CD14-positive monocyte (primary cell): ENCODE data around the gene CCN5. TPM values are rescaled to one million over a fixed set of nuclear protein-coding genes. Genes with fewer than 3 reads are reported as not detected.

ENCODE experiments used
- DNase-seq, 3 donors: peaks; one replicate each; pipeline ENCODE4 v3.0.0-alpha.2; 2011 to 2022
- H2AFZ ChIP-seq: 2 replicates; pipeline ENCODE4 v1.6.0; 2012; ENCODE audit warnings: mild to moderate bottlenecking, low read depth, low read length, inconsistent platforms; ENCODE audit not compliant: insufficient read depth, poor library complexity, severe bottlenecking
- H3K27ac ChIP-seq, 2 donors: 1 replicate in 1 of 2; 2 replicates in 1 of 2; pipeline ENCODE4 v1.5.1; 2012 to 2013; ENCODE audit warnings: low read length in 2 of 2, control low read depth in 1 of 2, inconsistent platforms in 1 of 2, low read depth in 1 of 2, mild to moderate bottlenecking in 1 of 2
- H3K27me3 ChIP-seq, 2 donors: one replicate each; pipeline versions ENCODE4 v1.6.0 to v1.6.1; 2011 to 2013; ENCODE audit warnings: low read length in 2 of 2; ENCODE audit not compliant: control insufficient read depth in 2 of 2, insufficient read depth in 2 of 2
- H3K36me3 ChIP-seq, 2 donors: replicated peaks in 1 of 2; 1 replicate in 1 of 2; 2 replicates in 1 of 2; pipeline versions ENCODE4 v1.5.1 to v1.6.1; 2012 to 2013; ENCODE audit warnings: low read length in 2 of 2, control low read depth in 1 of 2, inconsistent platforms in 1 of 2, mild to moderate bottlenecking in 1 of 2; ENCODE audit not compliant: insufficient read depth in 2 of 2, control insufficient read depth in 1 of 2
- H3K4me1 ChIP-seq, 2 donors: 1 replicate in 1 of 2; 2 replicates in 1 of 2; pipeline versions ENCODE4 v1.5.1 to v1.6.1; 2012 to 2013; ENCODE audit warnings: low read length in 2 of 2, control low read depth in 1 of 2, inconsistent platforms in 1 of 2, mild to moderate bottlenecking in 1 of 2, moderate library complexity in 1 of 2; ENCODE audit not compliant: insufficient read depth in 2 of 2, control insufficient read depth in 1 of 2
- H3K4me2 ChIP-seq: replicated peaks from 2 replicates; pipeline ENCODE3; 2012; ENCODE audit warnings: low read length, moderate library complexity, mild to moderate bottlenecking; ENCODE audit not compliant: poor library complexity, severe bottlenecking; ENCODE audit errors: extremely low read depth
- H3K4me3 ChIP-seq, 3 experiments: fragments of 200-600 bp in 1 of 3; sonication (generic) in 1 of 3; replicated peaks in 1 of 3; 1 replicate in 2 of 3; 2 replicates in 1 of 3; pipeline ENCODE4 v1.5.1; 2011 to 2013; ENCODE audit warnings: low read length in 3 of 3, mild to moderate bottlenecking in 3 of 3, control low read depth in 2 of 3, low read depth in 2 of 3, inconsistent platforms in 1 of 3, moderate library complexity in 1 of 3
- H3K79me2 ChIP-seq: 2 replicates; pipeline ENCODE4 v1.6.0; 2012; ENCODE audit warnings: mild to moderate bottlenecking, control low read depth, inconsistent platforms, low read length, moderate library complexity; ENCODE audit not compliant: insufficient read depth
- H3K9ac ChIP-seq: 2 replicates; pipeline ENCODE4 v1.6.0; 2017; ENCODE audit warnings: low read length, mild to moderate bottlenecking; ENCODE audit not compliant: insufficient read depth, poor library complexity, severe bottlenecking
- H3K9me3 ChIP-seq, 2 donors: replicated peaks in 1 of 2; 1 replicate in 1 of 2; 2 replicates in 1 of 2; pipeline versions ENCODE4 v1.5.1 to v1.6.1; 2012 to 2013; ENCODE audit warnings: low read length in 2 of 2, control low read depth in 1 of 2; ENCODE audit not compliant: control insufficient read depth in 1 of 2, insufficient read depth in 1 of 2
- H4K20me1 ChIP-seq: 2 replicates; pipeline ENCODE4 v1.6.0; 2012; ENCODE audit warnings: mild to moderate bottlenecking, low read length, control low read depth, moderate library complexity; ENCODE audit not compliant: insufficient read depth
- H3K27ac Mint-ChIP-seq, 7 donors: one replicate each; pipeline ENCODE4 v1.8.0; 2020; ENCODE audit warnings: mild to moderate bottlenecking in 7 of 7, mixed read lengths in 7 of 7, moderate library complexity in 6 of 7, inconsistent platforms in 2 of 7
- H3K27me3 Mint-ChIP-seq, 3 donors: one replicate each; pipeline ENCODE4 v1.8.0; 2021 to 2022; ENCODE audit warnings: low read depth in 3 of 3, mild to moderate bottlenecking in 3 of 3, mixed read lengths in 3 of 3, moderate library complexity in 3 of 3, inconsistent platforms in 1 of 3
- H3K36me3 Mint-ChIP-seq, 2 donors: one replicate each; pipeline ENCODE4 v1.8.0; 2020; ENCODE audit warnings: mixed read lengths in 2 of 2, inconsistent platforms in 1 of 2, mild to moderate bottlenecking in 1 of 2
- H3K4me1 Mint-ChIP-seq: one replicate; pipeline ENCODE4 v1.8.0; 2020; ENCODE audit warnings: mild to moderate bottlenecking, mixed read lengths
- H3K4me3 Mint-ChIP-seq, 2 donors: one replicate each; pipeline ENCODE4 v1.8.0; 2020; ENCODE audit warnings: mild to moderate bottlenecking in 2 of 2, mixed read lengths in 2 of 2, moderate library complexity in 1 of 2
- H3K9me3 Mint-ChIP-seq, 7 donors: one replicate each; pipeline ENCODE4 v1.8.0; 2020 to 2022; ENCODE audit warnings: mixed read lengths in 7 of 7, mild to moderate bottlenecking in 6 of 7, moderate library complexity in 6 of 7, inconsistent platforms in 2 of 7
- CTCF ChIP-seq: fragments of 200-600 bp; IDR thresholded peaks from one replicate; pipeline ENCODE4 v1.8.0; 2022; ENCODE audit warnings: antibody characterized with exemption, mild to moderate bottlenecking
- WGBS: methylation state at CpG from one replicate; pipeline ENCODE4 v1.1.5; 2013; ENCODE audit warnings: missing lambda C conversion rate; ENCODE audit not compliant: insufficient coverage; 5-methylcytosine and 5-hydroxymethylcytosine counted together
- intact Hi-C, 2 donors: fragments of 100-400 bp; cut with micrococcal nuclease; formaldehyde crosslinking; loops; one replicate each; pipeline versions ENCODE4 v1.15.0 to v1.15.1; 2023
- polyA plus RNA-seq, 3 donors: library from polyadenylated mRNA; depleted of rRNA in 1 of 3; unstranded in 2 of 3; stranded (reverse) in 1 of 3; fragments of 300-500 nt in 2 of 3; fragments of >200 nt in 1 of 3; fragmentation: Illumina TruSeq in 2 of 3; gene quantifications; 1 replicate in 2 of 3; 2 replicates in 1 of 3; pipeline ENCODE4 v1.2.3, GENCODE V29; 2012 to 2021

Gene CCN5
- polyA plus RNA-seq, 3 donors, result not detected

- Mint-ChIP-seq H3K9me3 (peaks cover 0 to 2% (median 0%) of the 10 kb centered on the region in 7 donors), H3K27me3 (peaks cover under 1 to 2% (median 1%) of the 10 kb centered on the region in 3 donors), H3K4me1 (no peaks in the 10 kb centered on the region), H3K36me3 (no peaks in the 10 kb centered on the region), H3K27ac (no peak overlapping the region), H3K4me3 (no peak overlapping the region)
- Histone ChIP-seq H3K4me2 (no peak overlapping the region), H2AFZ (no peak overlapping the region), H3K4me1 (no peaks in the 10 kb centered on the region), H4K20me1 (no peaks in the 10 kb centered on the region), H3K4me3 (no peak overlapping the region), H3K9ac (no peak overlapping the region), H3K79me2 (no peaks in the 10 kb centered on the region), H3K9me3 (no peaks in the 10 kb centered on the region), H3K27me3 (no peaks in the 10 kb centered on the region), H3K27ac (no peak overlapping the region), H3K36me3 (no peaks in the 10 kb centered on the region)
- TF ChIP-seq CTCF, result no peak
- DNase-seq, result no peak
- WGBS, result 86% methylated on average over 3 of the region's 4 CpGs
- intact Hi-C loops, result no loop called here
These were observed 9.6 kb upstream of the CCN5 start for GRCh38 chr20:44705364-44706094.

- Histone ChIP-seq H3K9ac (no peak overlapping the region), H3K9me3 (no peaks in the 10 kb centered on the region), H3K27ac (no peak overlapping the region), H3K4me3 (no peak overlapping the region), H3K79me2 (no peaks in the 10 kb centered on the region), H3K27me3 (no peaks in the 10 kb centered on the region), H3K4me1 (no peaks in the 10 kb centered on the region), H4K20me1 (no peaks in the 10 kb centered on the region), H3K36me3 (no peaks in the 10 kb centered on the region), H3K4me2 (no peak overlapping the region), H2AFZ (no peak overlapping the region)
- Mint-ChIP-seq H3K27ac (no peak overlapping the region), H3K9me3 (no peaks in the 10 kb centered on the region), H3K4me3 (no peak overlapping the region), H3K27me3 (peaks cover 0 to 2% (median 1%) of the 10 kb centered on the region in 3 donors), H3K36me3 (no peaks in the 10 kb centered on the region), H3K4me1 (no peaks in the 10 kb centered on the region)
- WGBS, result 90% methylated on average over 9 of the region's 10 CpGs
- intact Hi-C loops, result no loop called here
- no peak for TF ChIP-seq CTCF
- DNase-seq, result no peak
These were observed 8.7 kb upstream of the CCN5 start for GRCh38 chr20:44706301-44707017.
